GM19193 (cell line): ENCODE data around the gene TMUB1.

Source experiments
- POLR2A ChIP-seq: IDR thresholded peaks from 4 replicates; pipeline ENCODE4 v1.6.1; 2011; ENCODE audit not compliant: insufficient read depth, insufficient read length; ENCODE audit errors: extremely low read depth

The TMUB1 gene

DNA sequence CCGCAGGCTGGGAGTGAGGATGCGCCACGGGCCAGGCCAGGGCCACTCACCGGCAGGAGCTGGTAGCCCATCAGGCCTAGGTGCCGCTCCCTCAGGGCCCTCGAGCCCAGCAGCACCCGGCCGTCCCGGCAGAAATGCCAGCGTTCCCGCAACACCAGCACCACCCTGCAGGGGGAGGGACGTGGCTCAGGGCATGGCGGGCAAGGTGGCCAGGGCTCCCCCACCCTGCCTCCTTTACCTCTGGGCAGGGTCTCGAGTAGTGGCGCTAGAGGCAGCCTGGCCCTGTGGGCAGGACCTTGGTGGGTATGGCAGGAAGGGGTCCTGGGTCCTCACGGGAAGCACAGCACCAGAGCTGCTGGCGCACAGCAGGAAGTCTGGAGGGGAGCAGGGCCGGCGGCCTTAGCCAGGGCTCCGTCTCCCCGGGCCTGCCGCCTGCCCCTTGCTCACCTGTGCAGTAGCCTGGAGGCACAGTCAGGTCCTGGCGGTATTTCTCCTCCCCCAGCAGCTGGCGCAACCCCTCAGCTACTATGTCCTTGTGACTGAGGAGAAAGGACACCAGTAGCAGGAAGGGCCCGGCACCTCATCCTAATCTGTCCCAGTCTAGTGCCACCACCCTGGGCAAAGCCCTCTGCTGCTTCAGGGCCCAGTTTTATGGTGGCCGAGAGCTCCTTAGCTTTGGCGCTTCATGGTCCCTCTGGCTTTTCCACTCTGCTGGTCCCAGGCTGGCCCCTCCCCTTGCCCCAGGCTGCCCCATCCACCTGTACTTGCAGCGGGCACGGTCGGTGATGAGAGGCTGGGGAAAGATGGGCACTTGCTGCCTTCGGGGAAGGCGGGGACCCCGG is 6.2 kb downstream of the TMUB1 start:
- TF ChIP-seq POLR2A: no peak

DNA sequence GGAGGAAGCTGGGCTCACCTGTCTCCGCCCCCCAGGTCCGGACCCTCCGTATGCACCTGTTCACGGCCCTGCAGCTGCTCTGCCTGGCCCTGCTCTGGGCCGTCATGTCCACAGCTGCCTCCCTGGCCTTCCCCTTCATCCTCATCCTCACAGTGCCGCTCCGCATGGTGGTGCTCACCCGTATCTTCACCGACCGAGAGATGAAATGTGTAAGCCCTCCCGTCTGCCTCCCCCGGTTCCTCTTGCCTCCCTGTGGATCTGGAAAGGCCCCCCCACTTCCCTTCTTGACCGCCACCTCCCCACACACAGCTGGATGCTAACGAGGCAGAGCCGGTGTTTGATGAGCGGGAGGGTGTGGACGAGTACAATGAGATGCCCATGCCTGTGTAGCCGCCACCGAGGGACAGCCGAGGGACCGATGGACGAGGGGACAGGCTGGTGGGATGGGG is 7.3 kb downstream of the TMUB1 start:
- no peak for TF ChIP-seq POLR2A

DNA sequence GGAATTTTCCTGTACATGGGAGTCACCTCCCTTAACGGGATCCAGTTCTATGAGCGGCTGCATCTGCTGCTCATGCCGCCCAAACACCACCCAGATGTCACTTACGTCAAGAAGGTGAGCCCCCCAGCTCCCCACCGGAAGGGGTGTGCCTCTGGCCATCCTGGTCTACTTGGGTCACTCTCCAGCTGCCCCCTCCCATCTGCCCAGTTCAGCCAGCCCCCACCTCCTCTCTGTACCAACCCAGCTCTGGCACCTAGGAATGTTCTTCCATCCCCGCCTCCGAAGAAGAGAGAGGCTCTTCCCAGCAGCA is 7.7 kb downstream of the TMUB1 start:
- TF ChIP-seq POLR2A: no peak

DNA sequence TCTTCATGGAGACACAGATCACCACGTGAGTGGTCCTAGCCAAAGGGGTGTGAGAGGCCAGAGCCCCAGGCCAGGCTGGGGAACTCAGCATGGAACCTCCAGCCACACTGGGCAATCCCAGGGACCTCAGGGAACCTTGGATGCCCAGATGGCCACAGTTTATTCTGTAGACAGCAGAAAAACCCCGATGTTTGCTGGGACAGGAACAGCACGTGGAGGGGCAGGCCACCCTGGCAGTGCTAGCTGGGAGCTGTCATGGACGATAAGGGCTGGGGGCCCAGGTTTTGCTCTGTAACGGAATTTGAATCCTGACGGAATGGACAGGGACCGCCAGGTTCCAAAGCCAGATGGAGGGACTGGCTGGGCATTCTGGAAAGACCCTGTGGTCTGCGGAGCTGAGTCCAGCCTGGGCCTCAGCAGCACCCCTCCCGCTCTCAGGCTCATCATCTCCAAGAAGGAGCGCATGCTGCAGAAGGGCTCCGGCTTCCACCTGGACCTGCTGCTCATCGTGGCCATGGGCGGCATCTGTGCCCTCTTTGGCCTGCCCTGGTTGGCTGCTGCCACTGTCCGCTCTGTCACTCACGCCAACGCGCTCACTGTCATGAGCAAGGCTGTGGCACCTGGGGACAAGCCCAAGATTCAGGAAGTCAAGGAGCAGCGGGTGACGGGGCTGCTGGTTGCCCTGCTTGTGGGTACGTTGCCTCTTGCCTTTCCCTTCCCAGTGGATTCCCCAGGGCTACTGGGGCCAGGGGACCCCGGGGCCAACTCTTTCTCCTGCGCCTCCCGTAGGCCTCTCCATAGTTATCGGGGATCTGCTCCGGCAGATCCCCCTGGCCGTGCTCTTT is 8.3 kb downstream of the TMUB1 start:
- TF ChIP-seq POLR2A: no peak

DNA sequence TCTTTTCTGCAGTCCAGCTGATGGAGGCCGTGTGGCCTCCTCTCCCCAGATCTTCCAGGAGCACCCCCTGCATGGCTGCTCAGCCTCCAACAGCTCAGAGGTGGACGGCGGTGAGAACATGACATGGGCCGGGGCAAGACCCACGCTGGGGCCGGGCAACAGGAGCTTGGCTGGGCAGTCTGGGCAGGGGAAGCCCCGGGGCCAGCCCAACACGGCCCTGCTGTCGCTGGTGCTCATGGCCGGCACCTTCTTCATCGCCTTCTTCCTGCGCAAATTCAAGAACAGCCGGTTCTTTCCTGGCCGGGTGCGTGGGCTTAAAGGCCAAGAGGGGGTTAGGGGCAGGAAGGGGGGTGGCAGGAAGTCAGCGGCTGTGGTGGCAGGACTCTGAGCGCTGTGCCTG is 9.3 kb downstream of the TMUB1 start:
- TF ChIP-seq POLR2A: no peak

DNA sequence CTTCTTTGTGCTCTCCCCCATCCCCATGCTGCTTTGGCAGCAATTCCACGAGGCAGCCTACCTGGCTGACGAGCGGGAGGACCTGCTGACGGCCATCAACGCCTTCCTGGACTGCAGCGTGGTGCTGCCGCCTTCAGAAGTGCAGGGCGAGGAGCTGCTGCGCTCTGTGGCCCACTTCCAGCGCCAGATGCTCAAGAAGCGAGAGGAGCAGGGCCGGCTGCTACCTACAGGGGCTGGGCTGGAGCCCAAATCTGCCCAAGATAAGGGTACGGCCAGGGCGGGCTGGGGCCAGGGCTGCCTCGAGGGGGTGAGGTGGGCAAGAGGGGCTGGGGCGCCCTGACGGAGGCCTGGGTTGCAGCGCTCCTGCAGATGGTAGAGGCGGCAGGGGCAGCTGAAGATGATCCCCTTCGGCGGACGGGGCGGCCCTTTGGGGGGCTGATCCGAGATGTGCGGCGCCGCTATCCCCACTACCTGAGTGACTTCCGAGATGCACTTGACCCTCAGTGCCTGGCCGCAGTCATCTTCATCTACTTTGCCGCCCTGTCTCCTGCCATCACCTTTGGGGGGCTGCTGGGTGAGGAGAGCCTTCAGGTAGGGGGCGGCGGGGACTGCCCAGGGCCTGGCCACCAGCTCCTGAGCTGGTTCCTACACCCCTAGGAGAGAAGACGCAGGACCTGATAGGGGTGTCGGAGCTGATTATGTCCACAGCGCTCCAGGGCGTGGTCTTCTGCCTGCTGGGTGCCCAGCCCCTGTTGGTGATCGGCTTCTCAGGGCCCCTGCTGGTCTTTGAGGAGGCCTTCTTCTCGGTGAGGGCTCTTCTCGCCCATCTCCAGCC is 12.0 kb downstream of the TMUB1 start:
- no peak for TF ChIP-seq POLR2A

DNA sequence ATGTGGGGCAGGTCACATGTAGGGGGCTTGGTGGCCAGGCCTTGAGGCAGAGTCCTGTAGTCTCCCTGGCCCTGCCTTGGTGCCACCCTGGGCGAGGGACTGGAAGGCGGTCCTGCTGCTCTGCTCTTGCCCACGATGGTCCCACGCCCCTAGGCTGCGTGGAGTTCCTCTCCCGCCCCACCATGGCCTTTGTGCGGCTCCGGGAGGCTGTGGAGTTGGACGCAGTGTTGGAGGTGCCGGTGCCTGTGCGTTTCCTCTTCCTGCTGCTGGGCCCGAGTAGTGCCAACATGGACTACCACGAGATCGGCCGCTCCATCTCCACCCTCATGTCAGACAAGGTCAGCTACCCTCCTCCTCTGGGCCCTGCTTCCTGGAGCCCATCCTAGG is 12.7 kb downstream of the TMUB1 start:
- no peak for TF ChIP-seq POLR2A

DNA sequence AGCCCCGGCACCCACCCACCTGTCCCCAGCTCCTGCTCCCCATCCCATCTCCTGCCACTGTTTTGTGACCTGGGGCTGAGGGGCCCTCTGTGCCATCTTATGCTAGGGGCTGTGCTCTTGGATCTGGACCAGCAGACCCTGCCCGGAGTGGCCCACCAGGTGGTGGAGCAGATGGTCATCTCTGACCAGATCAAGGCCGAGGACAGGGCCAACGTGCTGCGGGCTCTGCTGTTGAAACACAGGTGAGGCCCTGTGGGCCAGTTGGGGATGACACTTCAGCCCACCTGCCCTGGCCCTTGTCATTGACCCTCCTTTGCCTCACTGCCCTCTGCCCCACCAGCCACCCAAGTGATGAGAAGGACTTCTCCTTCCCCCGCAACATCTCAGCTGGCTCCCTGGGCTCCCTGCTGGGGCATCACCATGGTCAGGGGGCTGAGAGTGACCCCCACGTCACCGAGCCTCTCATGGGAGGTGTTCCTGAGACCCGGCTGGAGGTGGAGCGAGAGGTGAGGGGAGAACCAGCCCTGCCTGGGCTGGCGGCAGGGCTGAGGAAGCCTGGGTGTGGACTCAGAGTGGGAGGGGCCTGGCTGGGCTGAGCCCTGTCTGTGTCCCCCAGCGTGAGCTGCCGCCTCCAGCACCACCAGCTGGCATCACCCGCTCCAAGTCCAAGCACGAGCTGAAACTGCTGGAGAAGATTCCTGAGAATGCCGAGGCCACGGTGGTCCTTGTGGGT is 13.3 kb downstream of the TMUB1 start:
- no peak for TF ChIP-seq POLR2A

DNA sequence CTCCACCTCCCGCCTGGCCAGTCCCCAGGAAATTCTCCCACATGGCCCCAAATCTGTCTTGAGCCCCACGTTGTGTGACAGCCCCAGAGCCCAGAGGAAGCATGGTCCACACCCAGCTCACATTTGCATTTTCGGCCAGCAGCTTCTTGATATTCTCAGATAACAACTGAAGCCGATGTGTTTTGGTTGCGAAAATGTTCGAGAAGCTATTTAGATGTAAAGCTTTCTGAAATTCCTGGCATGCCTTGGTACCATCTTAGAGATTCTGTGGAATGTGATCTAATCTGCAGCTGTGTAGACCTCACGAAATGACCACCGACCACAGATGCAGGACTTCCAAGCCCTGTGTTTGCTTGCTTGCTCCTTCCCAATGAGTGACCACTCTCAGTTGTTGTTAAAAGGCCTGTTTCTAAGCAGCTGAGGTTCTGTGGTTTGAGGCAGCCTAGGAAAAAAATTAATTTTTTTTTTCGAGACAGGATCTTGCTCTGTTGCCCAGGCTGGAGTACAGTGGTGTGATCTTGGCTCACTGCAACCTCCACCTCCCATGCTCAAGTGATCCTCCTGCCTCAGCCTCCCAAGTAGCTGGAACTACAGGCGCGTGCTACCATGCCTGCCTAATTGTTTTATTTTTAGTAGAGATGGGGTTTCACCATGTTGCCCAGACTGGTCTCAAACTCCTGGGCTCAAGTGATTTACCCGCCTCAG is 15.1 kb downstream of the TMUB1 start:
- no peak for TF ChIP-seq POLR2A

DNA sequence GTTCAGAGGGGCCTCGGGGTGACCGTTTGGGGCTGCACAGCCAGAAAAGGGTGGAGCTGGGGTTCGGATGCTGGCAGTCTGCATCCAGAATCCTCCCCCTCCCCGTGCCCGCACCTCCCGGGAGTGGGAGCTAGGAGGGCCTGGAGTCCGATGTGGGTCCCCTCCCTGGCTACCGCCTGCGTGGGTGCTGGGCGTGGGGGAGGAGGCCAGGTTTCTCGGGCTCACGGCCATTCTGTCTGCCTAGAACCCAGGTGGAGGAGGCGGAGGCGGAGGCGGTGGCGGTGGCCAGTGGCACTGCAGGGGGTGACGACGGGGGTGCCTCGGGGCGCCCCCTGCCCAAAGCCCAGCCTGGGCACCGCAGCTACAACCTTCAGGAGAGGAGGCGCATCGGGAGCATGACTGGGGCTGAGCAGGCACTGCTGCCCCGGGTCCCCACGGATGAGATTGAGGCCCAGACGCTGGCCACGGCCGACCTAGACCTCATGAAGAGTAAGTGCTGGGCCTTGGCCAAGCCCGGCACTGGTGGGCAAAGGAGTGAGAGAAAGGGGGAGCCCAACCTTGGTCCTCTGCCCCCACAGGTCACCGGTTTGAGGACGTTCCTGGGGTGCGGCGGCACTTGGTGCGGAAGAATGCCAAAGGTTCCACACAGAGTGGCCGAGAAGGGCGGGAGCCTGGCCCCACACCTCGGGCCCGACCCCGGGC is 16.9 kb downstream of the TMUB1 start:
- TF ChIP-seq POLR2A: no peak

DNA sequence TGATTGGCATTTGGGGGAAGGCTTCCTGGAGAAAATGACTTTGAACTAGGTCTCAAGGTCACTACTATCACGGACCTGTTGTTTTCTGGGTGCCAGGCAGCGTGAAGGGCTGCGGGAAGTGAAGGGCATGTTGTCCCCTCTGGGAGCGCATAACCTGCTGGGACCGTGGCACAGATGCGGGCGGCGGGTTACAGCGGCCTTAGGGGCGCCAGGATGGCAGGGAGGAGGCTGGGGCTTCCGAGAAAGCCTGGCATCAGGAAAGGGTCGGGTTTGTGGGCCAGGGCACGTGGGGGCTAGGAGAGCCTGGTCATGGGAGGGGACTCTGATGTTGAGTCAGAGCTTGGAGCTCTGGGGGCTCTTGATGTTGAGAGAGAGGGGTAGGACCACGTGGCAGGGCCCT is 17.8 kb downstream of the TMUB1 start:
- no peak for TF ChIP-seq POLR2A

DNA sequence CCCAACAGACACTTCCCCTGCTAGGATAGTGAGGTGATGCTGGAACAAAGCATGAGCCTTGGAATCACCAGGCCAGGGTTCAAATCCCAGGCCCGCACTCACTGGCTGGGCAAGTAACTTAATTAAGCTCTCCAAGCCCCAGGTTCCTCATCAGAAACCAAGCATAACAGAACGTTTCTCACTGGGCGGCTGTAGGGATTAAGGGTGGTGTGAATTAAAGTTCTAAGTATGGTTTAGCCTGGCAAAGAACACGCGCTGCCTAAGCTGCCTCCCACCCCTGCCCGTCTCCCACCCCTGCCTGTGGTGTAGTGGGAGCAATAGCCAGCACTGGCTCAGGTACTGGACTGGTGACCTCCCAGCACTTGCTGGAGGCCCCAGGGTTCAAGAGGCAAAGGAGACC is 18.3 kb downstream of the TMUB1 start:
- no peak for TF ChIP-seq POLR2A

DNA sequence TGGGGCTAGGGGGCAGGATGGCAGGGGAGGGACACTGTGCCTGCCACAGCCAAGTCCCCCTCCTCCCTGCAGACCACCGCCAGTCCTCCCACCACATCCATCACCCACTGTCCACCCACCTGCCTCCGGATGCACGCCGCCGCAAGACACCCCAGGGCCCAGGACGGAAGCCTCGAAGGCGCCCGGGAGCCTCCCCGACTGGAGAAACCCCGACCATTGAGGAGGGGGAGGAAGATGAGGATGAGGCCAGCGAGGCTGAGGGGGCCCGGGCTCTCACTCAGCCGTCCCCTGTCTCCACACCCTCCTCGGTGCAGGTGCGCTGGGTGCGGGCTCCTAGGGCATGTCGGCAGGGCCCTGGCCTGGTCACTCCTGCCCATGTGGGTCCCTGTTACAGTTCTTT is 18.8 kb downstream of the TMUB1 start:
- TF ChIP-seq POLR2A: no peak
